NCI-H2196 treated with DMSO at 0.1 percent for 48 hours (cell line): Measurements from ENCODE around the gene RETREG1.
"Not testable (repeated sequence)": the region's sequence is repeated elsewhere in the genome, so short reads cannot be mapped to it uniquely, and the experiment has no call there.

Source experiments
- DNase-seq: peaks from one replicate; lab custom pipeline; 2025; ENCODE audit not compliant: unreplicated experiment; lab: John Stamatoyannopoulos, UW

Gene RETREG1

DNA sequence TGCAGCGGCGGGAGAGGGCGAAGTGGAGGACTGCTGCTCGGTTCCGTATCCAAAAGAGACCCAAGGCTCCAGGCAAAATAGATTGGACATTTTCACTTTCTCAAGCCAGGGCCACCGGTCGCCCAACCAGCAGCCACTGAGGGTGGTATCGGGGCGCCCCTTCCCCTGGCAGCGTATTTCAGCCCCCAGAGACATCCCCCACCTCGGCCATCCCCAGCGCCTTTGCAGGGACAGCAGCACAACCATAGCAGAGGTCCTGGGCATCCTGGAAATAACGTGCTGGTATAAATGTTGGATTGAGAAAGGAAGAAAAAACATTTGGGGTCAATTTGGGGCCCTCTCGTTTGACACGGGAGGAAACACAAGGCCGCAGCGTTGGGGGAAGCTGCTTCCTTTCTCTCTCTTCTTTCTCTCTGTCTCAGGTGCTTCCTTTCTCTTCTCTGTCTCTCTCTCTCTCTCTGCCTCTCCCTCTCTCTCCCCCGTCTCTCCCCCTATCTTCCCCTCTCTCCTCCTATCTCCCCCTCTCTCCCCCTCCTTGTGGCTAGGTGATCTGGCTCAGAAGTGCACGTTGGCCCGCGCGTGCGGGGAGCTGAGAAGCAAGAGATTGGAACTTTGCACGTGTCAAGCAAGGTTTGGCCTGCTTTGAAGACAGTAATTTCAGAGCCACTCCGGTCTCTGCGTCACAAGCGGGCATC, 624 bp upstream of the RETREG1 start:
- no peak for DNase-seq

DNA sequence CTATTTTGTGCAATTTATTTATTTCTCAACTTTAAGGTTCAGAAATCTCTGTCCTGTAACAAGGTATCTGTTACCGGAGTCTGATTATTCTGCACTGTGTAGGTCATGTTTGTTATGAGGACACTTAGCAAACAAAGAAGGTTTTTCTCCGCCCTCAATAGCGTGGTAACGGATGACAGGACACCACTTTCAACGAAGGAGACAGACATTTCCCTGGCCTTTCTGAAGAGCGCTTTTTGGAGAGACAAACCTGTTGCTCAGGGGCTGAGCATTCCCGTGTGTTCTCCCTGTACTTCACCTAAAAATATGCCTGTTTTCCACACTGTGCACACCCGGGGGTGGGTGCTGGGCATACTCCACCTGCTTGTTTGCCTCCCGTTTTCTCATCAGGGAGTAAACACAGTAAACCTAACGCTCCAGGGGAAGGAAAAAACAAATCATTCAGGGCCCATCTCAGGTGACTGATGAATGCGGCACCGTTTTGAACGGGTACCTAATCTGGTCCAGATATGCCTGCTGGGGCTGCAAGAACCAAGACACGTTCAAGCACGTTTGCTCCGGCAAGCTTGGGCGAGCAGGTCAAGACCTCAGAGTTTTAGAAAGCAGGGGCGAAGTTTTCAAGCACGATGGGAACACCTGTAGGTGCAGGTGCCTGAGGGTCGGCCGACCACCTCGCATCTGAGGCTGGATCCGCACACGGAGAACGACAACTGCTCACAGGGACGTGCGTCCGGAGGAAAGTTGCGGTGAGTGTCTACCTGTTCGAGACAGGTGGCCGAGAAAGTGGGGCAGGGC, 859 bp downstream of the RETREG1 start:
- DNase-seq = no peak

DNA sequence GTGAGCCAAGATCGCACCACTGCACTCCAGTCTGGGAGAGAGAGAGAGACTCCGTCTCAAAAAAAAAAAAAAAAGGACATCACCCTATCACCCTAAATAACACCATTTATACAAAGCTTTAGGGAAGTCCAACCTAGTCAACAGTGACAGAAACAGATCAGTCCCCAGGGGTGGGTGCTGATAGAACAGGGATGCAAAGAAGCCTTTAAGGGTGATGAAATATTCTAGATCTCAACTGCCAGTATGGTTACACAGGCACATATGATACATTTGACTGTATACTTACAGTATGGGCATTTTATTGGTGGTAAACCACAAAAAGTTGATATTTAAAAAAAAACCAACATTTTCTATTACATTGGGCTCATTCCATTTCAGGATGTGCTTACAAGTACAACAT, 4.8 kb downstream of the RETREG1 start:
- no peak for DNase-seq

DNA sequence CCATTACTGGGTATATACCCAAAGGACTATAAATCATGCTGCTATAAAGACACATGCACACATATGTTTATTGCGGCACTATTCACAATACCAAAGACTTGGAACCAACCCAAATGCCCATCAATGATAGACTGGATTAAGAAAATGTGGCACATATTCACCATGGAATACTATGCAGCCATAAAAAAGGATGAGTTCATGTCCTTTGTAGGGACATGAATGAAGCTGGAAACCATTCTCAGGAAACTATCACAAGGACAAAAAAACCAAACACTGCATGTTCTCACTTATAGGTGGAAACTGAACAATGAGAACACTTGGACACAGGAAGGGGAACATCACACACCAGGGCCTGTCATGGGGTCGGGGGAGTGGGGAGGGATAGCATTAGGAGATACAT, 5.9 kb downstream of the RETREG1 start:
- DNase-seq = not testable (repeated sequence)

DNA sequence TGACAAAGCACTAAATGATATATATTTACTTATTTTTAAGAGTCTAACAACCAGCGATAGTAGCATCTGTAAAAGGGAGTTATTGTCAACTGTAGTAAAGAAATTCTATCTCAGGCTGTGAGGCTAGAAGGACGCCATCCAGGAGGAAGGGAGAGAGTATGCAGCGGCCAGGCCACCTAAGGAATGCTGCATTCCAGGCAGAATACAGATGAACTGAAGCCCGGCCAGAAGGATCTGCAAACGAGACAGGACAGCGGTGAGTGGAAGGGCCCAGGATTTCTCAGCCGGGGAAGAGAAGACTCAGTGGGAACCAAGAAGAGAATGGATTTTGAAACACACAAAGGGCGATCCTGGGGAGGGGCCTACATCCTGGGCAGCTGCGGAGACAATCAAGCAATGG, 7.4 kb downstream of the RETREG1 start:
- no peak for DNase-seq

DNA sequence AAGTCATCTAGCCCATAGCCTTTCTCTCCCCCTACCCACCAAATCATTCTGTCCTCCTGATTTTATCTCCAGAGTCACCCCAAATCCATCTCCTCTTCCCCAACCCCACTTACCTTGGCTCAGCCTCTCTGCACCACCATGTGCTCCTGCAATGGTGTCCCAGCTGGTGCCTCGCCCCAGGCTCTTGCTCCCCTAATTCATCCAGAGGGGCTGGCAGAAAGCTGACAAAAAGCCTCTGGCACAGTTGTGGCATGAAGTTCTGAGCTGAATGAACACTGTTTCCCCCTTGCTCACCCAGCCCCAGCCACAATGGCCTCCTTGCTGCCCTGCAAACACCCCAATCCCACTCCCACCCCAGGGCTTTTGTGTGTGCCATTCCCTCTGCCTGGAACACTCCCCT, 10.2 kb downstream of the RETREG1 start:
- no peak for DNase-seq

DNA sequence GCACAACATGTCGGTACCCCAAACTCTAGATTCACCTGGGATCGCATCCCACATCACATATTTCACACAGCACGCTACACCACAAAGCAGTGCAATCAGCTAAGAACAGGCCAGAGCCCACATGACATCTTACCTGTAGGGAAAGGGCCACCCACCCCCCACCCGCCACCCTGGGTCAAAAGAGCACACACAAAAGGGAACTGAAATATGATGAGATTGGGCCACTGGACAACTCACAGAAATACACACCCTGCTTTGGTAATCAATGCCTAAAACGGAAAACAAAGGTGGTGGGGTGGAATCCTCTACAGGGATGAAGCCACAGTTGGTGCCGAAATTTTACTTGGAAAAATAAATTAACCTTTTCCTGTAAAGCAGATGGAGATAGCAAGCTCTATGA, 13.1 kb downstream of the RETREG1 start:
- DNase-seq = no peak

DNA sequence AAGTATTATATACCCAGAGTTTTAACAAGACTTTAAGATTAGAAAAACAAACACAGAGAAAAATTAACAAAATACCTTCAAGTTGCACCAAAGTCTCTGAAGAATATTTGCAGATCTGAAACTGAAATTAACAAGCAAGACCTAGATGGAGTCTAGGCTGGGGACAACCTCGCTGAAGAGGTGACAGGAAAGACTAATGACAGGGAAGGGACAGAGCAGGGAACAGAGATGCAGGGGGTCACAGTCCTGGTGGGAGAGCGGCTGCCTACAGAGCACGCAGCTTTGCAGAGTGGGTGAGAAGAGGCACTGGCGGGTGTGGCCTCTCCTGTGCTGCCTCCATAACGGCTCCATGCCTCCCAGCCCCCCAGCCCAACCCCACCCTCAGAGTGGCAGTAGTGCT, 13.5 kb downstream of the RETREG1 start:
- no peak for DNase-seq

DNA sequence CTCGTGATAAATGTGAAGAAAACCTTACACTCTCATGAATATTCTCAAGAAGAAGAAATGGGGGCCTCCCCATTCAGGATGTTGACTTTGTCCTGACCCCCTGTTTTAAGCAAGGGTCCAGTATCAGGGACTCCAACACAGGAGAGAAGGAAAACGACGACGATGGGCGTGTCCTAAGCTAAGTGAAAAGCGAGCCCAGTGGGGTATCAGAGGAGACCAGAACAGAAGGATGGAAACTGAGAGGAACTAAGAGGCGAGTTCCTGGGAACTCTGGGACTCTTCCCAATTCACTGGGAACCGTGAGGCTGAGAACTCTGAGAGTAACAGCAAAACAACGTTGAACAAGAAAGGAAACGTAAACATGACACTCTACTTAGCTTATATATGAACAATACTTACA, 14.6 kb downstream of the RETREG1 start:
- no peak for DNase-seq

DNA sequence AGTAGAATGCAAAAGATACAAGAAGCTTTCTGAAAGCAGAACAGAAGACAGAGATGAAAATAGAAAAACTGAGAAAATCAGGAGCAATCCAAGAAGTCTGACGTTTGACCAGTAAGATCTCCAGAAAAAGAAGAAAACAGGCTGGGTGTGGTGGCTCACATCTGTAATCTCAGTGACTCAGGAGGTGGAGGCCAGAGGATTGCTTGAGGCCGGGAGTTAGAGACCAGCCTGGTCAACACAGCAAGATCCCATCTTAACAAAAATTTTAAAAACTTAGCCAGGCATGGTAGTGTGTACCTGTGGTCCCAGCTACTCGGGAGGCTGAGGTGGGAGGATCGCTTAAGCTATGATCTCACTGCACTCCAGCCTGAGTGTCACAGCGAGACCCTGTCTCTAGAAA, 15.9 kb downstream of the RETREG1 start:
- no peak for DNase-seq

DNA sequence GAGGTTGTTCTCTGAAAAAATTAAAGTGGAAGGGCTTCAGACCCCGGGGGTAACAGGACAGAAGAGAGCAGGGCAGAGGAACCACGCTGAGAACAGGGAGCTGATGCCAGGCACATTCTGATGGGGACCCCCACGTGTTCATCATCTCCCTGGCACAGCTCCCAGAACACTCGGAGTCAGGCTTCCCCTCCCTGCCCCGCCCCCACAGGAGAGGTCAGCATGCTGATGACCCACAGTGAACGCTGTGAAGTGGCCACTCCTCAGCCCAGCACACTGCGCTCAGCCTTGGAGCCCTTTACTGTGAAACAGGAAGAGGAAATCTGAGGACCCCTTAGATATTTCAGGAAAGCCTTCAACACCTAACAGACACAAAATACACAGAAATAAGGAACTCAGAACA, 16.4 kb downstream of the RETREG1 start:
- no peak for DNase-seq

DNA sequence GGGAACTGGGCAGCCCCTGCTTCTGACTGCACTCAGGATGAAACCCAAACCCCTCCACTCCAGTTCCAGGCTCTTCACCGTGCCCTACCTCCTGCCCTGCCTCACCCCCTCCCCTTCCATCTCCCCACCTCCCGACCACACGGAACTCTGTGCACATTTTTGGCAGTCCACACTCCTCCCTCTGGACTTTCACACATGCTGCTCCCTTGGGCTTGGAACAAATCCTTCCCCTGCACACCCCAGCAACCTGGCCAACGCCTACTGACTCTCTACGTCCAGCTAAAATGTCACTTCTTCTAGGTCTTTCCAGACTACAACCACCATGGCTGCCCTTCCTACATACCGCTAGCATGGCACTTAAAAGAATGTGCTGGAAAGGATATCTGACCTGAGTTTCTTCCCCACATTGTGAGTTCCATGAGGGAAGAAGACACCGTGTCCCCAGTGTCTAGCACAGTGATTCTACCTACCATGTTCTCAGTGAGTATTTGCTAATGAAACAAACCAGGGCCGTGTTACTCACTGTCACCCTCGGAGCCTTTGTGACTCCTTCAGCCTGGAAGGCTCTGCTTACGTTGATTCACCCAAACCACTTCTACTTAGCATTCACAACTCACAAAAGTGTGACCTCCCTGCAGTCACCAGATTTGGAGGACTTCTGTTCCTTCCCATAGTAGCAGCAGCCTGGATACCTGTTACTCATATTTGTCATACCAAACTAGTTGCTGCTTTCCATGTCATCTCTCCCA, 18.7 kb downstream of the RETREG1 start:
- no peak for DNase-seq

DNA sequence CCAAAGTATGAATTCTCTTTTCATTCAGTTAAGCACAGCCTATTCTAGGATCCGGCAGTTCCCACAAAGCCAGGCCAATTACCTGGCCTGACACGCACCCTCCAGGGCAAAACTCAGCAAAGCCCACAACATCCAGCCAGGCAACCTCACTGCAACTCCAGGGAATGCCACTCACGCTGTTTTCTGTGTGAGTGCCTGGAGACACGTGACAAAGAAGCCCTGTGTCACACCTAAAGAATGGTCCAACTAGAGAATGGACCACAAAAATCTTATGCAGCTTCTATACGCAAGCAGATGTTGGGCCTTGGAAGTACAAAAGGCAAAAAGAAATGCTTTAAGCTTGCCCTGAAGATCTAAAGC, 20.2 kb downstream of the RETREG1 start:
- no peak for DNase-seq

DNA sequence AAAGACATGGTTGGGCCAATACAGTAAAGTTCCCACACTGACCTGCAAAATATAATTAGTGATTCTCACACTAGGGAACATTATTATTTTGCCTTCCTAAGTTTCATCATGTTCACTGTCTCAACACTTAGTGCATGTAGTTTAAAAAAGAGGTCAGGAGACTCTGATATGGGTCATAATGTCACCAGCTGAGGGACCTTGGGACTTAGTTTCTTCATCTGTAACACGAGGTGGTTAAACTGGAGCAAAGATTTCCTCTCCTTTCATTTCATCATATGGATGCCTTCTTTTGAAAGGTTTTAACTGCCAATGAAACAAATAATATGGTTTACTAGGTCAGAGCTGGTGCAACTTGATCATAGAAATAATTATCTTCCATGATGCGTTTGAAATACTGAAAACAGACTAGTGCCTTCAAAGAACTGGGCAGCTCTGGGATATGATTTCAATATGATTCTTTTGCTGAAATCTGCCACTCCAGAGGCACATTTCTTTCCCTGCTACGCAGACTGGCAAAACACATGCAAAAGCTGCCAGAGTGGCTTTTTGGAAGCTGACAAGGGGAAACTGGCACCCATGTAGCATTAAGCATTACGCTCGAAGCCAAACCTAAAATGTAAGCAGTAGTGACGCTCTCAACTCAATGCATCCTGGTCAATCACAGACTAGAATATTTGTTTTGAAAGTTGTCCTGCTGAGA, 20.8 kb downstream of the RETREG1 start:
- no peak for DNase-seq

DNA sequence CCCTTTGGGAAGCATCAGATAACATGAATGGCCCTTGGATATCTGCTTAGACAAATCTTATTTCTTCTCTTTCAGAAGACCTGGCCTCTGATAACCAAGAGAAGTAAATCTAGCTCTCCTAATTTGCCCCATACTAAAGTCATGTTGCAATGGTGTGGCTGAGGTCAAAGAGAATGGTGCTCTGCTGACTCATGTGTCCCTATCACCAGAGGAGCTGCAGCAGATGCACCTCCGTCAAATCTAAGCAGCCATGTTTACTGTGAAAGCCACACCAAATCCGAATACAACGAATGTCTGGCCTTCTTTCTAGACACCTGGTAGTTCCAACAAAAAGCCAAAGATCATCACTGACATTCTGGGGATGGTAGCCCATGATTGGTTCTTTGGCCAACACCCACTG, 23.2 kb downstream of the RETREG1 start:
- no peak for DNase-seq

DNA sequence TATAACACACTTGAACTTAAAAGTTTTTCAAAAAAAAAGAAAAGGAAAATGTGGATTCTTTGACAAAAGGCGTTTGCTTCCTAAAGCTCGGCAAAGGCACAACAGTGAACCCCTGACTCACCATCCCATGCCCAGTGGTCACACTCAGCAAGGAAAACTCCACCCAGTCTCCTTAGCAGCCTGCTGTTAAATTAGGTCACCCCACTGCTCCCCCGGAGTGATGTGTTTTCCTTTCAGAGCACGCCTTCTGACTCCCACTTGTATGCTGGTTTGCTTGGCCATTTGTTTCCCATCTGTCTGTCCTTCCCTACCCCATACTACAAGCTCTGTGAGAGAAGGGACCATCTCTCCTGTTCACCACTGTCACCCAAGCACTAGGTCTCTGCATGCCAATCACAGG, 23.8 kb downstream of the RETREG1 start:
- DNase-seq = no peak

DNA sequence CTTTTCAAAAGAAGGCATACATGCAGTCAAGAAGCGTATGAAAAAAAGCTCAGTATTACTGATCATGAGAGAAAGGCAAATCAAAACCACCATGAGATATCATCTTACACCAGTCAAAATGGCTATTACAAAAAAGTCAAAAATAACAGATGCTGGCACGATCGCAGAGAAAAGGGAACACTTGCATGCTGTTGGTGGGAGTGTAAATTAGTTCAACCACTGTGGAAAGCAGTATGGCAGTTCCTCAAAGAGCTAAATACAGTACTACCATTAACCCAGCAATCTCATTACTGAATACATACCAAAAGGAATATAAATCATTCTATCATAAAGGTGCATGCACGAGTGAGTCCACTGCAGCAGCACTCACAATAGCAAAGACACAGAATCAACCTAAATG, 24.5 kb downstream of the RETREG1 start:
- DNase-seq = no peak

DNA sequence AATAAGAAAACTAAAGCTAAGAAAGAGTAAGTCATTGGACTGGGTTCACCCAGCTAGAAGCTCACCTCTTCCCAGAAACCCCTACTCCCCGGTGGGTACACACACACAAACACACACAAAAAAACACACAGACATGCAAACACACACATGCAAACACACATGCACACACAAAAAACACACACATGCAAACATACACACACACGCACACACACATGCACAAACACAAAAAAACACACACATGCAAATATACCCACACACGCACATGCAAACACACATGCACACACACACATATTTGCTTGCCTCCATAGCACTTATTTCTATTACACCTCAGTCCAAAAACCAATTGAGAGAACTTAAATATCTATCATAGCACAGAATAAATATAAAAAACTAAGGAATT, 26.1 kb downstream of the RETREG1 start:
- no peak for DNase-seq

DNA sequence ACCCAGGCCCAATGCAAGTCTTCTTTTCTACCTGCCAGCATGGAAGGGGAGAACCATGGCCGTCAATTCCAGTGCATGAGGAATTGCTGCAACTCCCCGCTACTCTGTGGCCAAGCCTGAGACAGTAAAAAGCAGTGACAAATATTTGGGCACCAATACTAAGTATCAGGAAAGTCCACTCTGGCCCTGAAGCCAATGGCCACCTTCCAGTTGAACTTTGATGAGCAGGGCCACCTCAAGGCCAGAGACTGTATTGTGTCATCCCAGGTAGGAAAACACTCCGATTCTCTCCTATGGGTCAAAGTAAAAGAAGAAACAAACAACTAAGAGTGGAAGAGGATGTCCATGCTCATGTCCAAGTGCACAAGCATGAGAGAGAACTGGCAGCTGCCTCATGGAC, 27.1 kb downstream of the RETREG1 start:
- no peak for DNase-seq

DNA sequence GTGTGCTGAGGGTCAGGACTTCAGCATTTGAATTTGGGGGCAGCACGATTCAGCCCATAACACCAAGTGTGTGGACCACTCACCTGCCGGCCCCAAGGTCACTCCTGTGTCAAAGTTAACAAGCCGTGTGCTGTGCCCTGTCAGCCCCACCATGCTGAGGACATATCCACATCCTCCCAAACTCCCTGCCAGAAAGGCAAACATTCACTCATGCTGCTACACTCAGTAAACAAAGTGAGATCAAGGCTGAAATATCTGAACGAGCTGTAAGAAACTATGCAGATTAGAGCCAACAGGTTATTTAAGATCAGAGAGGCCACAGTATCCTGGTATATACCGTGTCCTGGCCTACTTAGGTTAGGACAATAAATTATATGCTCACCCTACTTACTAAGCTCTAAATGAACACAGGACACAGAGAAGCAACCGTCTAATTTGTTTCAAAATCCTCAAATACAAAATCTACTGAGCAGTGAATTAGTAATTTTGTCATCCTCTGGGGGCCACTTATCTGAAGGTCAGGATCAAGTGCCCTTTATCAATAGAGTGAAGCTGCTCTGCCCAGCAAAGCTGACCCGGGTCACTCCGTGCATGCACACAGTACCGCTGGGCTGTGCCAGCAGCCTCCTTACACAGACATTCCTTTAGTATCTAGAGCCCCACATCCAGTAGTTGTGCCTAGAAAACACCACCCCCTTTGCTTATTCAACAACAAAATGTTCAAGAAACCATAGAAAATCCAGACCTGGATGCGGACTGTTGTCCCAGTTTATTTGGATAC, 28.2 kb downstream of the RETREG1 start:
- no peak for DNase-seq

DNA sequence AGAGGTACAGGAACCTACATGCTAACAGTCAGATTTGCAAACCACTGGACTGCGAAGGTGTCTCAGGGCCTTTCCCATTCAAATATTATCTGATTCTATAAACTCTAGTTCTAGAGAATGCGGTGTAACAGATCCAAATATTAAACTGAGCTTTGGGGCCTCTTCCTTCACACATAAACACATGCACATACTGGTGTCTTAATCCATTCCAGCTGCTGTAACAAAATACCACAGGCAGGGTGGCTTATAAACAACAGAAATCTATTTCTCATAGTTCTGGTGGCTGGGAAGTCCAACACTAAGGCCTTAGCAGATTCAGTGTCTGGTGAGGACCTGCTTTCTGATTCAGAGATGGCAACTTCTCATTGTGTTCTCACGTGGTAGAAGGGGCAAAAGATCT, 30.2 kb downstream of the RETREG1 start:
- no peak for DNase-seq
